TTC549 (cell line): ENCODE data around the gene SYNM.

ENCODE experiments used
- FAIRE-seq: peaks from 2 replicates; lab custom pipeline; 2012; peaks lifted over from hg19 to GRCh38; lab: Jason Lieb, UNC

Gene SYNM

GRCh38 chr15:99143655-99144610 lies 39.1 kb downstream of the SYNM start:
- no peak for FAIRE-seq

- FAIRE-seq = no peak
Measured at GRCh38 chr15:99145005-99145404, 40.1 kb downstream of the SYNM start.

DNA sequence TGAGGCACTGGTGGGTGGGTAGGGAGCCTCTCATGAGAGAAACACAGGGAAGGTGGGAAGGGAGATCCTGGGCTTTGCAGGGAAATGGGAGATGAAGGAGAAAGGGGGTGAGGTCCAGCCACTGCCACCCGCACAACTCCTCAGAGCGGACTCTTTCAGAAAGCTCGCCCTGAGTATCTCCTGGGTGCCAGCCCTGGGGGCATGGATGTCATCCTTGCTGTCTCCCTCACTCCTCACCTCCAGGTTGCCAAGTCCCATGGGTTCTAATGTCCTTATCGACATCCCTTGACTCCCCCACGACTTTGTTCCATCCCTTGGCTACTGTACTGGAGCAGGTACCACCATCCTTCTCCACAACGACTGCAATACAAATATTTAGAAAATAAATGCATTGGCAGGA lies 40.9 kb downstream of the SYNM start:
- FAIRE-seq = no peak

DNA sequence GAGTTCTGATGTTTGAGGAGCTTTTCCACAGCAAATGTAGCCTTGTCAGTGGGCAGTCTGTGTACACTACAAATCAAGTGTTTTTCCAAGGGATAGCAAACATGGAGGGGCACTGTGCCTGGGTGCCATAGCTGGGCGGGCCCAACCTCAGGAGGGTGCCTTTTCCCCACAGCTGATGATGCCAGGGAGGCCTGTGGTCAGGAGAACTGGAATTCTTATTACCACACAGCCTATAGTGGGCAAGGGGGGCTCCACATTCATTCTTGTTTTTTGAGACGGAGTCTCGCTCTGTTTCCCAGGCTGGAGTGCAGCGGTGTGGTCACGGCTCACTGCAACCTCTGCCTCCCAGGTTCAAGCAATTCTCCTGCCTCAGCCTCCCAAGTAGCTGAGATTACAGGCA lies 41.8 kb downstream of the SYNM start:
- FAIRE-seq = no peak

- FAIRE-seq = no peak
Measured at GRCh38 chr15:99148851-99149276, 44.0 kb downstream of the SYNM start.

GRCh38 chr15:99149366-99149765 lies 44.5 kb downstream of the SYNM start:
- no peak for FAIRE-seq

DNA sequence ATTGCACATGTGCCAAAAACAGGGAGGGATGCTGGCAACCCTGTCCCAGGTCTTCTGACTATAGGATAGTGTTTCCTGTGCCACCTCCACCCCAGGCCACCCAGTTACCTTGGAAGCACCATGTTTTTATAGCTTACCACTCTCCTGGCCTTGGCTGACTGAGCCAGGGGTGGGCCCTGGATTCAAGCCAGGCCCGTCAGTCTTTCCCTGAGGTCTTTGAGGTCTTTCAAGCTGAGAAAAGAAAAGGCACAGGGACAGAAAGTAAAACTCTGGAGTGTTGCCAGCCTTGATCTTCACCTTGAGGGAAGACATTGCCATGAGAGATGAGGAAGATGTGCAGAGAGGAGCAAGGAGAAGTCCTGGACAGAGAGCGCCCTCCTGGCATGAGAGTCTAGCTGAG lies 46.3 kb downstream of the SYNM start:
- no peak for FAIRE-seq

DNA sequence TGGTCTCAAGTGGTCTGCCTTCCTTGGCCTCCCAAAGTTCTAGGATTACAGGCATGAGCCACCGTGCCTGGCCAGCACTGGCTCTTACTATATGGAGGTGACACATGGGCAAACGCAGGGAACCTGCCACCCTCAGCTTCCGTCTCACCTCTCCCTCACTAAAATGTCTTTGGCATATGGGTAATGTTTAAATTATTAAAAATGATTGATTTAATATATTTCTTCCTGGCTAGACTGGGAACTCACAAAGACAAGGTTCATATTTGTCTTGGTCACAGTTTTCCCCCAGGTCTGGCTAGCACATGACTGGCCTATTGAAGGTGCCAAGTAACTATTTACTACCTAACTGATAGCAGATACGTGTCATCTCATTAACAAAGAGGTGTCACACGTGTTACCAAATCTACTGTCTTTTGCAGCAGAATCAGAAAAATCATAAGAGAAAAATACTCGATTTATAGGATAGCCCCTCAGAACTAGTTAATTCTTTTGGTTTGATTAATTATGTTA lies 48.2 kb downstream of the SYNM start:
- no peak for FAIRE-seq

- FAIRE-seq = no peak
Measured at GRCh38 chr15:99154271-99154670, 49.4 kb downstream of the SYNM start.

GRCh38 chr15:99155961-99156443 lies 51.1 kb downstream of the SYNM start:
- FAIRE-seq = no peak

- no peak for FAIRE-seq
Measured at GRCh38 chr15:99157456-99157855, 52.6 kb downstream of the SYNM start.

DNA sequence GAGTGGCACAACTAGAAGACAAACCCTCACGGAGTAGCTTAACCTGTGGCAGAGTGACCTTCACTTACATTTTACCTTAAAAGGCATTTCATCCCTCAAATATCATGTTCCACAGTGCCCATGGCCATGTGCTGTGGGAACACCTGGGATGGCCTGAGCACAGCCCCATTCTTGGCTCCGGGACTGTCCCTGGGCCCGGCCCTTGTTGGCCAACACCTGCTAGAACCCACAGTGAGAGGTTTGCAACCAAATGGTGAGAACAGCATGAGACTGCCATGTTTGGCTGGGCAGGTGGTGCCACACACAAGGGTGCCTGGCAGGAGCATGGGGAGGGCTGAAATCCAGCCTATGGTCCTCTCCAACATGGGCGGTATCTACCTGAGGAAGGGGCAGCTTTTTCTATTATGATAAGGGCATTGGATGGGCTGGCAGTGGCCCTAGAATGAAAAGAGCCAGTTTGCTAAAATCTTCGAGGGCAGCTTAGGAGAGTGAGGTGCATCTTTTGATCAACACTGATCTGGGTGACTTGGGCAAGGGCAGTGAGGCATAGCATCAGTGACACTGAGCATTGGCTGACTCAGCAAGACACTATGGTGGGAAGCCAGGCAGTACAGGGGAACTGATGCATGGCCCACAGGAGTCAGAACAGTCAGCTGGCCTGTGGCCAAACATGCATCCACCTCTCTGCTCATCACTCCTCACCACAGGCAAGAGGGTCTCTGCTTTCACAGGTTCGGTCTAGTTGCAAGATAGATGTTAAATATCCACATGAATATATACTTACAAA lies 53.9 kb downstream of the SYNM start:
- no peak for FAIRE-seq

DNA sequence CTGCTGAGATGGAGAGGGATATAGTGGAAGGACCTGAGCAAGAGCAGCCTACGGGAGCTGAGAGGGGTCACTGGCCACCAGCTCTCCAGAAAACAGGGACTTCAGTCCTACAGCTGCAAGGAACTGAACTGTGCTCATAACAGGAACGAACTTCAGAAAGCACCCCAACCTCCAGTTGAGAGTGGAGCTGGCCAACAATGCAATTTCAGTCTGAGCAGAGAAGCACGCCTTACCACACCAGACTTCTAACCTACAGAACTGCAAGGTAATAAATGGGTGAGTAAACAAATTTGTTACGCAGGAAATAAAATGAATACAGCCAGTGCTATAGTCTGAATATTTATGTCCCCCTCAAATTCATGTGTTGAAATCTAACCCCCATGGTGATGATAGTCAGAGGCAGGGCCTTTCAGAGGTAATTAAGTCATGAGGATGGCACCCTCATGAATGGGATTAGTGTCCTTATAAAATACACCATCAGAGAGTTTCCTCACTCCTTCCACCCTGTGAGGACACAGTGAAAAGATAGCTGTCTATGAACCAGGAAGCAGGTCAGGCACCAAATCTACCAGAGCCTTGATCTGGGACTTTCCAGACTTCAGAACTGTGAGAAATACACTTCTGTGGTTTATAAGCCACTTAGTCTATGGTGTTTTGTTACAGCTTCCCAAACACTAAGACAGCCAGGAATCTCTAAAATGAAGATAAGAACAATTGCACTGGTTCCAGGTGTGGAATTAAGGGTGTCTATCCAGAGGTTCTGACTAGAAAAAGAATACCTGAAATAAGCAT lies 58.6 kb downstream of the SYNM start:
- no peak for FAIRE-seq

DNA sequence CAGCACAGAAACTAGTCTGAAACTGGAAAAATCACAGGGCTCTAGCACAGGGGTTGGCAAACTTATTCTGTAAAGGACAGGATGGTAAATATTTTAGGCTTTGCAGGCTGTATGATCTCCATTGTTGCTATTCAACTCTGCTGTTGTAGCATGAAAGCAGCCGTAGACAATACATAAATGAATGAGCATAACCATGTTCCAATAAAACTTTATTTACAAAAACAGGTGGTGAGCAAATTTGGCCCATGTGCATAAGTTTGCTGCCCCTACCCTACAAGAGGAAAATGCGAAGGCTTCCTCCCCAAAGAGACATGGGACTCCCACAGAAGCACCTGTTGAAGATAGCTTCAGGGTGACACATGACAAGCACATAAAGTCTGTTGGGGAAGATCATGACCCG lies 59.2 kb downstream of the SYNM start:
- FAIRE-seq = no peak

- FAIRE-seq = no peak
Measured at GRCh38 chr15:99165020-99165790, 60.3 kb downstream of the SYNM start.

DNA sequence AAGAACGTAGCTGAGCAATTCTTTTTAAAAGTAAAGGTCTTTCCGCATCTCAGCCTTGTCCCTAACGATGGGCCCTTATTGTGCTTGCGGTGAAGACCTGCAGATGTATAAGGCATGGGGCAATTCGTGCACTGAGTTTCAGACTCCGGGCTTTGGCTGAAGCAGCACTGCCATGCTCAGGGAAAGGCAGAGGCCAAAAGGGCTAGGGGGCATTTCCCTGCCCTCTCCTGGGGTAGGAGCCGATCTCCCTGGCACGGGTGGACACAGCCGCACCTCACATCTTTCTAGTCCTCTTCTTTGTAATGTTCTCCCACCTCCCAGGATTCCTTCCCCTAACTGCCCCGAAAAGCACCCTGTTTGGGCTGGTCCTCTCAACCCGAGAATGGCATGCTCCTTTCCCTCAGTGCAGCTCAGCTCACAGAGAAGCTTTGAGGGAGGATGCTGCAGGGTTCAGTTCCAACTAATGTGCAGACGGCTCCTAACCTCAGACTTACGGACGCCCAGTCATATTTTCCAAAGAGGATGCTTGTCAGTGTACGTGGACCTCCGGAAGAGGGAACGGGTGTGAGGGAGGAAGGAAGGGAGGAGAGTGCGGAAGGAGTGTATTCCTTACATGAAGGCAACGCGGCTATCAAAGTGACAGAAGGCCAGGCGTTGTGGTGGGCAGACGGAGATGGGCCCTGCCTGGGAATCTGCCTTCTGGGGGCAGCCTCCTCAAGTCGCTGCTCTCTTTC lies 61.2 kb downstream of the SYNM start:
- FAIRE-seq = no peak

- no peak for FAIRE-seq
Measured at GRCh38 chr15:99167201-99167600, 62.3 kb downstream of the SYNM start.

- no peak for FAIRE-seq
Measured at GRCh38 chr15:99167640-99168039, 62.8 kb downstream of the SYNM start.

DNA sequence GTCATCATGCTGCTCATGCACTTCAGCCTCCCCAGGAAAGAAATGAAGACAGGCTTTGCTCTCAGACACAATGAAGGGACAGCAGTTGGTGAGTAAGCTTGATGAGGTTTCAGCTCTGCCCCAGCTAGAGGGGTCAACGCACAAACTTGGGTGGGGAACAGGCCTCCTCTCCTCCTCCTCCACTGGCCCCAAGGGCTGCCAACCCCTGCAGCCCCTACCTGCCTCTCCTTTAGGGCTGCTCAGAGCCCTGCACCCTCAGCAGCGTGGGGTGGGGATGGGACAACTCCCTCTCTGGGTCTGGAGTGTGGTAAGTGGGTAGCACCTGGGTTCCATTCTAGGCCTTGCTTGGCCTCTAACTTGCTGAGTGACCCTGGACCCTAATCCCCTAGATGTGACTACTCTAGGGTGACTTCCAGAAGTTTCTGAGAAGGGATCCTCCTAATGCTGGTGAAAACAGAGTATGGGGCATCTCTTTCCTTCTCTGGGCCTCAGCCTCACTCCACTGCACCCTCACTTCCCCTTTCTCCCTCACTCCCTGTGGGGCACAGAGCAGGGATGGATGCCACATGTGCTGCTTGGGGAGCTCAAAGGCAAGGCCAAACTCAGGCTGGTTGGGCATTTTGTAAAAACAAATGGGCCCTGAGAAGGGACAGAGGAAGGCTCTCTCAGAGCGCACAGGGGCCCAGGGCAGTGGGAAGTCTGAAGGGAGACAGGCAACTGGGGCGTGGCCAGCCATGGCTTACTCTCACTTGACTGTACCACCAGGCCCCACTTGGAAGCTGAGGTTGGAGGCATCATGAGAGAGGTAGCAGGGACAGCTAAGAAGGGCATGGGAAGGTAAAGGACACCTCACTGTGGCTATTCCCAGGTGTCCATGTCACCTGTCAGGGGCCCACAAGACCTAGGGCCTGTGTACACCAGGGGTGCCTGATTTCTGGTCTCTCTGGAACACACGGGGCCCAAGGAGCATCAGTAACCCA lies 64.0 kb downstream of the SYNM start:
- no peak for FAIRE-seq
